Stimulated activated CD4-positive, alpha-beta T cell treated with anti-CD3 and anti-CD28 coated beads, Interleukin-2, amount 100 ng/mL, for 48 hours (primary cell): ENCODE results near the gene HSF4.

ENCODE experiments used
- DNase-seq, 2 donors: peaks; one replicate each; pipeline ENCODE4 v3.0.0-alpha.2; 2020

HSF4 gene

DNA sequence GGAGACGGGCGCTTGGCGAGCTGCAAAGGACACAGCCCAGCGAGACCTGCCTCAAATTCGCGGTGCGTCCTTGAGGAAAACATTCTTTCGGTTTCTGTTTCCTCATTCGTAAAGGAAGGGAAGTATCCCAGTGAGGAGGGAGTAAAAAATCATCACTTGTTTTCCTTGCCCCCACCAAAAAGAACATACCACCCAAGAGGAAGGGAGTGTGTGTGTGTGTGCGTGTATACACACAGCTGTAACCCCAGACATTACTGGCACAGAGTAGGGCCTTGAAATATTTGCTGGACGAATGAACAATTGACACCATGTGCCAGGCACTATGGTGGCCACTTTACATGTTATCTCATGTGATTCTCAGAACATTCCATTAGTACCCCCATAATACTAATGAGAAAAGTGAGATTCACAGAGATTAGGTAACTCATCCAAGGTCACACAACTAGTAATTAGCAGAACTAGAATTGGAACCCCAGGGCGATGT, 21.1 kb downstream of the HSF4 start:
- DNase-seq = no peak

DNA sequence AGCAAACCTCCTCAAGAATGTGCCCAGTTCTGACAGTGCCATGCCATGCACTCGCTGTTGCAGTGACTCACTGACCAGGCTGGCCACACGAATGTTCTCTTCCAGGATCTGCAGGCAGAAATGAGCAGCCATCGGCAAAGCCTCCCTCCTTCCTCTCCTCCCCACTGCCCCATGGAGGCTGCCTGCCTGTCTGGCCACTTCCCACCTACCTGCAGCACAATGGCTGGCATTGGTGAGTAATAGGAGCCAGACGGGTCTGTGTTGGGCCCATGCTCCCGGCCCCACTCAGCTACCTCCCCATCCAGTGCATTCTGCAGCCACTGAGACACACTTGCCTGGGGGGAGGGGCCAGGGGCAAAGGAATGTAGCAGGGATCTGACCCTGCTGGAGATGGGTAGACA, 22.0 kb downstream of the HSF4 start:
- DNase-seq = no peak

DNA sequence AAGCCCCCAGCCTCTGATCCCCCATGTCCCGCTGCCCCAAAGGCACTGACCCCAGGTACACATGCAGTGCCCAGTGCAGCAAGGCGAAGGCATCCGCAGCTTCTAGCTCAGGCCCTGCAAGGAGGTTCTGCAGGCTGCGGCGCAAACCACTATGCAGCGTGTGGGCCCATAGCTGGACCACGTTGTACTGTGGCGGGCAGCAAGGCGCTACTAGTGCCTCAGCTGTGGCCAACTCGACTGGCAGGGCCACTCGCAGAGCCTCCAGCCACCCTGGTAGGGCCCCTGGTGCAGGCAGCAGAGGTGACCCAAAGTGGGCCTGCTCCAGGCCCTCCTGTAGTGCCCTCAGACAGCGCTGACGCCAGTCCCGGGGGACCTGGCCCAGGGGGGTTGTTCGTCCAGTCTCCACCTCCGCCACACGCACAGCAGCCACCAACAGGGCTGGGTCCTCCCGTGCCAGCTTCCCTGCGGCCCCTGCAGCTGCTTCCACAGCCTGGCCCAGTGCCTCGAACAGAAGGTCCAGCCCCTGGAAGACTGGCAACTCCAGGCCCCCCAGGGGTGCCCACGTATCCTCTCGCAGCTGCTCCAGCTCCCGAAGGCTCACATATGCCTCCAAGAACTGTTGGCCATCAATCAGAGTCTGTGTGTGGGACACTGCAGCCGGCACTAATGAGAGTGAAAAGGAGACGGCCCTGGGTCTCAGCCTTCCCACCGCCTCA, 22.8 kb downstream of the HSF4 start:
- no peak for DNase-seq

DNA sequence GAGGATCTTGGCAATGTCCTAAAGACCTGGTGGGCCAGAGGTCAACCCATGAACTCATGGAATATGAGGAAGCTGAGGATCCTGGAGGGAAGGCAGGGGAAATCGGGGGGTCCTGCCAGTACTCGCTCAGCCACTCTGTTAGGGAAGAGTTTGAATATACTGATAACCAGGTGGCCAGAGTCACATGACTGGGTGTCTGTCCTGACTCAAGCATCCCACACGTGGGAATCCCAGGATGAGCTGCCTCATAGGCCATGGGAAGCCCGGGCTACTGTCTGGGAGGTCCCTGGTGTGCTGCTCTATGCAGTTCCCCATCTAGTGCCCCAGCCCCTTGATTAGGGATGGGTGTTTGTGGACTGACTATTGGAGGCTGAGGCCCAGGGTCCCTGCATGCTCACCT, 23.8 kb downstream of the HSF4 start:
- DNase-seq = no peak

DNA sequence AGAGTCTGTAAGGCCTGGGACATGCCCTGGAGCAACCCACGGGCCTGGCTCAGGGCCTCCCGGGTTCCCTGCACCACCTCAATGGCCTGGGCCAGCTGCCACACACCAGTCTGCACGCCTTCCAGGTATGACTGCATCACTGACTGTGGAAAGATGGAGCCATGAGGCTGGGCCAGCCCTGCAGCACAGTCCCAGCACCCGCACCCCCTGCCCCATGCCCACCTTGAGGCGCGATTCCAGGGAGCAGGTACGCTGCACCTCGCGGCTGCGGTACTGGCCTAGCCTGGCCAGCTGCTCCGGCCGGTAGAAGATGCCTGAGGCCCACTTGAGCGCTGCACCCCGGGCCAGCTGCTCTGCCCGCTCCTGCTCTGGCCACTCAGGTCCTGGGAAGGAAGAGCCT, 24.3 kb downstream of the HSF4 start:
- no peak for DNase-seq

DNA sequence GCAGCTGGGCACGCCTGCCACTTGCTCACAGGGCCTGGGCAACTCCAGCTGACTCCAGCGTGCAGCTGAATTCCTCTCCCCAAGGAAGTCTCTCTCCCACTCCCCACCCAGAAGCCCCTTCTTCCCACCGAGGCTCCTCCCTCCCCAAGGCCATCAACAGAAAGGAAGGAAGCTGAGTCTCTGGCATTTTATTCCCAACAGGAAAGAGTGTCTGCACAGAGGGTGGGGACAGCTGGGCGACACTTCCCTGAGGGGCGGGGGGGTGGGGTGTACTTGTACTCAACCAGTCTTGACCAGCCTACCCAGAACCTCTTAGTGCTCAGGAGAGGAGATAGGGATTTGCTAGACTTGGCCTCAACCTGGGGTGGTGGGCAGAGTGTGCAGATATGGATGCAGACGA, 25.5 kb downstream of the HSF4 start, which contains the start of gene EXOC3L1:
EXOC3L1 (minus strand) TSS at position 96 of the 400 bp plus-strand sequence. CDS start 460 bp downstream, outside the sequence.
- no peak for DNase-seq

DNA sequence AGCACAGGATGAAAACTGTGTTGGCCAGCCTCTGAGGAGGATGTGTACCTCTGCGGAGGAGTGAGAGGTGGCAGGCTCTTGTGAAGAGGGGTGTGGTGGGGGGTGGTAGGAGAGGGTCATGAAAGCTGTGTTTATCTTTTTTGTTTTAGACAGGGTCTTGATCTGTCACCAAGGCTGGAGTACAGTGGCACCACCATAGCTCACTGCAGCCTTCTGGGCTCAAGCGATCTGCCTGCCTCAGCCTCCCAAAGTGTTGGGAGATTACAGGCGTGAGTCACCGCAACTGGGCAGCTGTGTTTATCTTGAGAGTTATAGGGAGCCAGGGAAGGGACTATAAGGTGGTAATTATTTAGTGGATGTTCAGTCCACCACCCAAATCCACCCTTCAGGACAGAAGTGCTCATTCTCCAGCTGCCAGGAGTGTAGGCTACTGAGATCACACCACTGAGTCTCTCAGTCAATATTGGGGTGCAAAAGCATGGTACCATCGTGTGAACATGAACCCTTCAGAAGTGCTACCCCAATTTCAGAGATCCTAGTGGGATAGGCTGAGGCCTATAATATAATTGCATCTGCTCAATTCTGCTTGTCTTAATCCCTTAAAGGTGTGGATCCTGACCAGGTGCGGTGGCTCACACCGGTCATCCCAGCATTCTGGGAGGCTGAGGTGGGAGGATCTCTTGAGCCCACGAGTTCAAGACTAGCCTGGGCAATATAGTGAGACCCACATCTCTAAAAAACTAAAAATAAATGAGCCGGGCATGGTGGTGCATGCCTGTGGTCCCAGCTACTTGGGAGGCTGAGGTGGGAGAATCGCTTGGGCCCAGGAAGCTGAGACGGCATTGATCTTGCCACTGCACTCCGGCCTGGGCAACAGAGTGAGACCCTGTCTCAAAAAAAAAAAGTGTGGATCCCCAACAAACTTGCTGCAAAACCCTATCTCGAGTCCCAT, 26.2 kb downstream of the HSF4 start:
- no peak for DNase-seq

DNA sequence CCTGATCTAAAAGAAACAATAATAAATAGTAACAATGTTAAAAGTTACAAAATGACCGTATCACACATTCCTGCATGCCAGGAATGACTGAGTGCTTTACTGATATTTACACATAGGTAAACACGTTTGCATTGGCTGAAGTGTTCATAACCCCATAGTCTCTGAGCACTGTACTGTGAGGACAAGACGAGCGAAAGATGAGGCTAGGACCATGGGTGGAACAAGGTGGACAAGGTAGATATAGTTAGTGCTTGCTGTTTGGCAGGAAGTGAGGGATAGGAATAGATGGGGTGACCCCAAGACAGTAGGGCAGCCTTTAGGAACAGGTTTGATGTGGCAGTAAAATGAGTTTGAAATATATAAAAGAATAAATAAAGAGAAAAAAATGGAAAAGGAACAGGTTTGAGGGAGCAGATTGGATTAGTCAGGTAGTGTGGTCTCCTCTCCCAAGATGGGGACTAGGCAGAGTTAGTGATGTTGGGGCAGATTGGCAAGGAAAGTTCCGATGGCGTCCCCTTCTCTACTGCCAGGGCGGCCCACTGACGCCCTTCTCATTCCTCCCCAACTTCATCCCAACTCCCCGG, 27.0 kb downstream of the HSF4 start:
- no peak for DNase-seq

DNA sequence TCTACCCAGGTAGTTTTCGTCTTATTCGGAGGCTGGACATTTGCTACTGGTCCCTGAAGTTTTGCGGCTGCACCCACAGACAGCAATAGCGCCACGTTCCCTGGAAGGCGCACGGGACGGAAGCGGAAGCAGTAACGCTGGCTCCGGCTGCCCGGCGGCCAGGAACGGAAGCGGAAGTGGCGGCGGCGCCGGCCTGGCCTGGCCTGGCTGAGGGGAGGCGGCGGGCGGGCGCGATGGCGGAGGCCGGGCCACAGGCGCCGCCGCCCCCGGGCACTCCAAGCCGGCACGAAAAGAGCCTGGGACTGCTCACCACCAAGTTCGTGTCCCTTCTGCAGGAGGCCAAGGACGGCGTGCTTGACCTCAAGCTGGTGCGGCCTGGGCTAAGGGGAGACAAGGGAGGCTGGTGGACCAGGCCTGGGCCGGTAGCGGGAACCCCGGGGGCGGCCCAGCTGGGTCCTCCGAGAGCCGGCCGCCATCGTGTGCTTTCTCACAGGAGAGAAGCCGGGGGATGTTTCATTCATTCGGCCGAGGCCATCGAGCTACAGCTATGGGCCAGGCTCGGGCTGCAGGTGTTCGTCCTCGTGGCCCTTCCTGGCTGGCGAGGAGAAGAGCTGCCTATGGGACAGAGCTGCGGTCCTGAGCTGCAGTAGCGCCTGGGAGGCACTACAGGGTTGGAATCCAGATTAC, 27.6 kb downstream of the HSF4 start, which contains the start of gene E2F4:
E2F4 (plus strand) TSS at position 161 of the 687 bp plus-strand sequence; CDS start at position 234, 73 bp downstream.
- DNase-seq = peak; percentile 85 to 86

DNA sequence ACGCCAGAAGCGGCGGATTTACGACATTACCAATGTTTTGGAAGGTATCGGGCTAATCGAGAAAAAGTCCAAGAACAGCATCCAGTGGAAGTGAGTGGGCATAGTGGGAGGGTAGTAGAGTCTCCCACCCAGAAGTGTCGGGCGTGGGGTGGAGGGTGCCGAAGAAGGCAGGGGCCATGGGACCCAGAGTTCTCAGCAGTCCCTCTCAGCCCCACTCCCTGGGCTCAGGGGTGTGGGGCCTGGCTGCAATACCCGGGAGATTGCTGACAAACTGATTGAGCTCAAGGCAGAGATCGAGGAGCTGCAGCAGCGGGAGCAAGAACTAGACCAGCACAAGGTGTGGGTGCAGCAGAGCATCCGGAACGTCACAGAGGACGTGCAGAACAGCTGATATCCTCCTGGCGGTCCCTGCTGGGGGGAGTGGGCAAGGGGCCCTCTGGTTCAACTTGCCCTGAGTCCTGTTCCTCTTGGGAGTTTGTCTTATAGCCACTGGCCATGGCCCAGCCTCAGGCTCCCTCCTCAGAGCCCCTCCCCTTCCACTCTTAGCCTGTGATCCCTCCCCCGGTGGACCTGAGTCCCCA, 28.3 kb downstream of the HSF4 start:
- no peak for DNase-seq

DNA sequence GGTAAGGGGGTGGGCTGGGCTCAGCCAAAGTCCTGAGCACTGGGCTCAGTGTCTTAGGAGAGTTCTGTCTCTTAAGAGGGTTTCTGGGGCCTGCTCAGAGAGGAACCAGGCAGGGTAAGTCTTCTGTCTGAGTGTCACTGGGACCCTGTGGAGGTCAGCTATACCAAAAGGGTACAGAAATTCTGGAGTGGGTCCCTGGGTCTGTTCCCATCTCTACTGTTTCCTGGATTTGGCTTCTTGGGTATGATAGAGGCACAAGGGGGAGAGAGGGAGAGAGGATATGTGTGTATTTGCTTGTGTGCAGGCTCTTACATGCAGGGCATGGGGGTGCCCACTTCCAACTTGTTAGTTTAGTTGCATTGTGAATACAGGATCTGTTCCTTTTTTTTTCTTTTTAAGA, 29.0 kb downstream of the HSF4 start:
- DNase-seq = no peak

DNA sequence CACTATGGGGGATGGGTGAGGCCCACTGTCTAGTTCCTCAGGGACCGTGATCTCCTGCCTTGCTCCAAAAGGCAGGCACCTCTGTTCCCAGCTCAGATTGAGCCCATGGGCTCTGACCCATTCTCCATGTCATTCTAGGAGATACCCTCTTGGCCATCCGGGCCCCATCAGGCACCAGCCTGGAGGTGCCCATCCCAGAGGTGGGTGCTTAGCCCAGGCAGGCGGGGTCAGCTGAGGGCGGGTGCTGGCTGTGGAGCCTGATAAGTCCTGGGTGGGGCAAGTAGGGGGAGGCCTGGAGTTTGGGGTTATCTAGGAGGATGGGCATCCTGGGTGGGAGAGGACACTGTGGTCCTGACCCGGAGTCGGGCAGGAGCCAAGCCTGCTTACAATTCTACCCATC, 29.7 kb downstream of the HSF4 start:
- no peak for DNase-seq

DNA sequence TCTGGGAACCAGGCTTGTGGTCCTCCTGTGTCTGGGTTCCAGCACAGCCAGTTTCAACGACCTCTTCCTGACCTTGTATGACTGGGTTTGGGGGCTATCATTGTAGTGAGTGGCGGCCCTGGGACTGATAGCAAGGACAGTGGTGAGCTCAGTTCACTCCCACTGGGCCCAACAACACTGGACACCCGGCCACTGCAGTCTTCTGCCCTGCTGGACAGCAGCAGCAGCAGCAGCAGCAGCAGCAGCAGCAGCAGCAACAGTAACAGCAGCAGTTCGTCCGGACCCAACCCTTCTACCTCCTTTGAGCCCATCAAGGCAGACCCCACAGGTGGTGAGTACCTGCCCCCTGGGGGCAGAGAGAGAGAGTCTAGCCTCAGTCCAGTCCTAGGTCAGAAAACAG, 31.1 kb downstream of the HSF4 start:
- no peak for DNase-seq

DNA sequence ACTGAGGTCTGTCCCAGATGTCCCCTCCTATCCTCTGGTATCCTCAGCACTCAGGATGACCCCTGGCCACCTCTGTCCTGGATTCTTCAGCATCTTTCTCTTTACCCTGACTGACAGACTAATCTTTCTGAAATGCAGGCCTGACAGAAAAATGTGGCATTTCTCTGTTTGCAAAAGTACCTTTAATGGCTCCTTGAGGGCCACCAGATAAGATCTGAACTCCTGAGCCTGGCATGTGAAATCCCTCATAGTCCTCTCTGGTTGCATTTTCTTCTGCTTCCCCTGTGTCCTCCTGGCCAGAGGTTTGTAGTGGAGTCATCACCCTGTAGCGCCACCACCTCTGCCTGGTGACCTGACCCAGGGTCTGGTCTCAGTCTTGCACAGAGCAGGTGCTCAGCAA, 32.3 kb downstream of the HSF4 start:
- no peak for DNase-seq

DNA sequence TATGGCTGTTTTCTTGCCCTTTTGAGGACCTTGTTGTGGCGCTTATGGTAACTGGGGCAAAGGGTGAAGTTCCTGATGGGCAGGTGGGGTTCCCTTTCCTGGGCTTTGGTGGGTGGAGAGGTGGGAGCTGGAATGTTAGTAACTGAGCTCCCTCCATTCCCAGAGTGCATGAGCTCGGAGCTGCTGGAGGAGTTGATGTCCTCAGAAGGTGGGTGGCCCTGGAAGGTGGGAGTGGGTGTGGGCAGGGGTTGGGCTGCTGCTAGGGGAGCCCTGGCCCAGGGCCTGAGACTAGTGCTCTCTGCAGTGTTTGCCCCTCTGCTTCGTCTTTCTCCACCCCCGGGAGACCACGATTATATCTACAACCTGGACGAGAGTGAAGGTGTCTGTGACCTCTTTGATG, 33.2 kb downstream of the HSF4 start:
- DNase-seq = no peak

DNA sequence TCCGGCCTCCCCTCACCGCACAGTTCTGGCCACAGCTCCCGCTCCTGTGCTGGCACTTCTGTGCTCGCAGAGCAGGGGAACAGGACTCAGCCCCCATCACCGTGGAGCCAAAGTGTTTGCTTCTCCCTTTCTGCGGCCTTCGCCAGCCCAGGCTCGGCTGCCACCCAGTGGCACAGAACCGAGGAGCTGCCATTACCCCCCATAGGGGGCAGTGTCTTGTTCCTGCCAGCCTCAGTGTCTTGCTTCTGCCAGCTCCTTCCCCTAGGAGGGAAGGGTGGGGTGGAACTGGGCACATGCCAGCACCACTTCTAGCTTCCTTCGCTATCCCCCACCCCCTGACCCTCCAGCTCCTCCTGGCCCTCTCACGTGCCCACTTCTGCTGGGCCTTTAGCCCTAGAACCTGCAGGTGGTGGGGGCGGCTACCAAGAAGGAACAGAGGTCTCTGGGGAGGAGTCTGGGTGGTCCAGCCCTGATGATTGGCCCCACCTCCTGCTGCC, 33.7 kb downstream of the HSF4 start:
- DNase-seq = no peak

DNA sequence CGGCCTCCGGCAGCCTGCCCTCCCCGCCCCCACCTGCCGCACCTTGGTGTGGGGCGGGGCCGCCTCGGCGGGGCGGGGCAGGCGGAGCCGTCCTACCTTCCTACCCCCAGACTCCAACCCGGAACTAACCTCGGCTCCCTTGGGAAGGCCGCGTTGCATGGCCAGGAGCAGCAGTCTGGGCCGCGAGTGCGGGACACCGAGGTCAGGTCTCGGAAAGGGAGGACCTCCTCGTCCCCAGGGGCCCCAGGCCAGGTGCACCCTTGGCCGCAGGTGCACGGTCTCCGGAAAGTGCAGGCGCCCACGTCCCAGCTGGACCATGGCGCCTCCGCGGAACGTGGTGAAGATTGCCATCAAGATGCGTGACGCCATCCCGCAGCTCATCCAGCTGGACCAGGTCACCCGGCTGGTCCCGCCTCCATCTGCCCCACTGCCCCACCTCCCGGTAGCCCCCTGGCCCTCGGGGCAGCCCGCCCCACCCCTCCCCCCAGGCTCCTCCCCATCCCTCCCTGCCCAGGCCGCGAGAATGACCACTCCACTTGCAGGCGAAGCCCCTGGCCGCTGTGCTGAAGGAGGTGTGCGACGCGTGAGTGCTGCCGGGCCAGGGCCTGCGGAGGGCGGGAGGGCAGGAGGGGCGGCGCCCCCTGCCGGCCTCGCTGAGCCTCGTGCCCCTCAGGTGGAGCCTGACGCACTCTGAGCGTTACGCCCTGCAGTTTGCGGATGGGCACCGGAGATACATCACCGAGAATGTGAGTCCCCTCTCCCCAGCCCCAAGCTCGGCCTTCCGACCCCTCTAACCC, 34.7 kb downstream of the HSF4 start, which contains the start of gene ELMO3:
ELMO3 (plus strand) TSS at position 121 of the 797 bp plus-strand sequence; CDS start at position 317, 196 bp downstream.
- DNase-seq = no peak

DNA sequence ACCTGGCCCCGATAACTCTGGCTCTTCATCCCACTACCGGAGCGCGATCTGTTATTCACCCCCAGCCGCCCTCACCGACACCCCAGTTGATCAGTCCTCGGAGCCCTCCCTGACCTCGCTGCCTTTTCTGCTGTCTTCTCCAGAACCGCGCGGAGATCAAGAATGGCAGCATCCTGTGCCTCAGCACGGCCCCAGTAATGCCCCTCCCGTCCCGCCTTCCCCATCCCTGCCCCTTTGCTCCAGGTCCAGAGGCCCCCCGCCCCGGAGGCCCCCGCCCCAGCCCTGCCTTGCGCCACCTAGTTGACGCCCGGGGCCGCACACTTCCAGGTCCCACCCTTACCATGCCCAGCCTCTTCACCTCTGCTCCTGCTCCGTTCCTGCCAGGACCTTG, 35.3 kb downstream of the HSF4 start:
- no peak for DNase-seq

DNA sequence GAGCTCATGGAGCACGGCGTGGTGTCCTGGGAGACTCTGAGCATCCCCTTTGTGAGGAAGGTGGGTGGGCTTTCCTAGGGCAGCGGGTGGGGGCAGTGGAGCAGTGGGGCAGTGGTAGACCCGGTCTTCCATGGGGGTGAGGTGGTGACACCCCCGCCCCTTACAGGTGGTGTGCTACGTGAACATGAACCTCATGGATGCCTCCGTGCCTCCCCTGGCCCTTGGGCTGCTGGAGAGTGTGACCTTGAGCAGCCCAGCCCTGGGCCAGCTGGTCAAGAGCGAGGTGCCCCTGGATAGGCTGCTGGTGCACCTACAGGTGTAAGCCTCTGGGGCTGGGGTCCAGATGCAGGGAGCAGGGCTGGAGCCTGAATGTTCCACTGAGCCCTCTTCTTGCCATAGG, 35.9 kb downstream of the HSF4 start:
- no peak for DNase-seq

DNA sequence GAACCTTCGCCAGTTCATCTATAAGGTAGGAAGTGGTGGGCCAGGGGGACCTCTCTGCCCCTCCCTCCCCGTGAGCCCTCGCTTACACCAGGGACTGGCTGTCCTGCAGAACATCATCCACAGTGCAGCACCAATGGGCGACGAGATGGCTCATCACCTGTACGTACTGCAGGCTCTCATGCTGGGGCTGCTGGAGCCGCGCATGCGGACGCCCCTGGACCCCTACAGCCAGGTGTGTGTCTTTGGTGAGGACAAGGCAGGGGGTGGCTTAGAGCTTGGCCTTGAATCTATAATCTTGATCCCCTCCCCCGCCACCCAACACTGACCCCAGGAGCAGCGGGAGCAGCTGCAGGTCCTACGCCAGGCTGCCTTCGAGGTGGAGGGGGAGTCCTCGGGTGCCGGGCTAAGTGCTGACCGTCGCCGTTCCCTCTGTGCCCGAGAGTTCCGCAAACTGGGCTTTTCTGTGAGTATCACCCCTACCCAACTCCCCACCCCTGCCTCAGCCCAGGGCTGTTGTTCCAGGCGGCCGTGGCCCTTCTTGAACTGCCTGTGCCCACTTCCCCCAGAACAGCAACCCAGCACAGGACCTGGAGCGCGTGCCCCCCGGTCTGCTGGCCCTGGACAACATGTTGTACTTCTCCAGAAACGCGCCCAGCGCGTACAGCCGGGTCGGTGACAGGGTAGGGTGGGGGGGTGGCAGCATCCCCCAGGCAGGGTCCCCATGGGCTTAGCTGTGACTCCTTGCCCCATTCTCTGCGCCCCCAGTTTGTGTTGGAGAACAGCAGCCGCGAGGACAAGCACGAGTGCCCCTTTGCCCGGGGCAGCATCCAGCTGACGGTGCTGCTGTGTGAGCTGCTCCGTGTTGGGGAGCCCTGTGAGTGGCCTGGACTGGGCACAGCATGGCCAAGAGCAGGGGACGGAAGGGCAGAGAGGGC, 37.1 kb downstream of the HSF4 start:
- no peak for DNase-seq
